Rectal smooth muscle tissue (tissue), 1 donor: ENCODE results near the gene PLCB4.

ENCODE experiments used
- H3K27ac ChIP-seq: one replicate; pipeline ENCODE4 v1.7.0; 2013; ENCODE audit warnings: low read depth, low read length, inconsistent platforms
- H3K27me3 ChIP-seq: one replicate; pipeline ENCODE4 v1.7.0; 2013; ENCODE audit warnings: low read length; ENCODE audit not compliant: control insufficient read depth, insufficient read depth
- H3K36me3 ChIP-seq: one replicate; pipeline ENCODE4 v1.7.0; 2013; ENCODE audit warnings: low read length; ENCODE audit not compliant: control insufficient read depth, insufficient read depth
- H3K4me1 ChIP-seq: one replicate; pipeline ENCODE4 v1.7.0; 2013; ENCODE audit warnings: low read length; ENCODE audit not compliant: control insufficient read depth, insufficient read depth
- H3K4me3 ChIP-seq: one replicate; pipeline ENCODE4 v1.7.0; 2013; ENCODE audit warnings: low read length
- H3K9ac ChIP-seq: one replicate; pipeline ENCODE4 v1.7.0; 2013; ENCODE audit warnings: low read length

Gene PLCB4

DNA sequence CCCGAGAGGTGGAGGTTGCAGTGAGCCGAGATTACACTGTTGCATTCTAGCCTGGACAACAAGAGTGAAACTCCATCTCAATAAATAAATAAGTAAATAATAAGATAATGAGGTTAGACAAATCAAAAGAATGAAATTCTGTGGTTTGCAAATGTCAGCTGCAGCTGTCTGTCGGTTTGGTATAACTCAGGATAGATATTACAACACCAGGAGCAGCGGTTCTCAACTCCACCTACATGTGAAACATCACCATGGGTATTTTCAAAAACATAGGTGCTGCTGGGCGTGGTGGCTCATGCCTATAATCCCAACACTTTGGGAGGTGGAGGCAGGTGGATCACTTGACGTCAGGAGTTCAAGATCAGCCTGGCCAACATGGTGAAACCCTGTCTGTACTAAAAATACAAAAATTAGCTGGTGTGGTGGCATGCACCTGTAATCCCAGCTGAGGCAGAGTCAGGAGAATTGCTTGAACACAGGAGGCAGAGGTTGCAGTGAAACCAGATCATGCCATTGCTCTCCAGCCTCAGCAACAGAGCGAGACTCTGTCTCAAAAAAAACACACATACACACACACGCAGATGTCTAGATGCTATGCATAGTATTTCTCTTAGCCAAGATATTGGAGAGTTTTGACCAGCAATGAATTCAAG, 319.4 kb downstream of the PLCB4 start:
- no peak overlapping the region for H3K9ac ChIP-seq
- H3K27ac ChIP-seq, result no peak overlapping the region
- H3K4me3 ChIP-seq, result no peak overlapping the region
- no peaks in the 10 kb centered on the region for H3K27me3 ChIP-seq
- no peaks in the 10 kb centered on the region for H3K36me3 ChIP-seq
- no peaks in the 10 kb centered on the region for H3K4me1 ChIP-seq

- Histone ChIP-seq H3K9ac (no peak overlapping the region), H3K27me3 (no peaks in the 10 kb centered on the region), H3K4me3 (no peak overlapping the region), H3K4me1 (no peaks in the 10 kb centered on the region), H3K36me3 (no peaks in the 10 kb centered on the region), H3K27ac (no peak overlapping the region)
Measured at GRCh38 chr20:9388813-9389161, 319.9 kb downstream of the PLCB4 start.

GRCh38 chr20:9389346-9389745, 320.5 kb downstream of the PLCB4 start:
- Histone ChIP-seq H3K4me1 (no peaks in the 10 kb centered on the region), H3K27me3 (no peaks in the 10 kb centered on the region), H3K36me3 (no peaks in the 10 kb centered on the region), H3K27ac (no peak overlapping the region), H3K4me3 (no peak overlapping the region), H3K9ac (no peak overlapping the region)

- Histone ChIP-seq H3K27me3 (no peaks in the 10 kb centered on the region), H3K4me1 (no peaks in the 10 kb centered on the region), H3K4me3 (no peak overlapping the region), H3K27ac (no peak overlapping the region), H3K36me3 (no peaks in the 10 kb centered on the region), H3K9ac (no peak overlapping the region)
Measured at GRCh38 chr20:9390441-9390840, 321.6 kb downstream of the PLCB4 start.

GRCh38 chr20:9392892-9393857, 324.3 kb downstream of the PLCB4 start:
- H3K36me3 ChIP-seq, result no peaks in the 10 kb centered on the region
- H3K4me3 ChIP-seq, result no peak overlapping the region
- H3K27ac ChIP-seq, result no peak overlapping the region

DNA sequence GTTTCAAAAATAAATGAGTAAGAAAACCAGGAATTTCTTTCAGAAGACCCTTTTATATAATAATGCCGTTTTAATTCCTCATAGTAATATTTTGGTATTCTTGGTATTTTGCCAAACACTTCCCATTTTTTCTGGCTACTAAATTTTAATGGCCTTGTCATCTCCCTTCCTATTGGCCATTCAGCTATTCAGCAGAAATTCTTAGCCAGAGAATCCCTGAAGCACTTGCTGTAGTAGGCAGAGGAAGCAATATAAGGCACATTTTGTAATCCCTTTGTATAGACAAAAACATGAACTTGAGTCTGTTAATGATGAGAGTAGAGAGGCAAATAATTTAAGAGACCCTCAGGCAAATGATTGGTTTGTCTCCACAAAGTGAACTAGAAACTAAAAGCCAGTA, 327.1 kb downstream of the PLCB4 start:
- Histone ChIP-seq H3K4me3 (no peak overlapping the region), H3K27ac (no peak overlapping the region), H3K27me3 (no peaks in the 10 kb centered on the region), H3K36me3 (no peaks in the 10 kb centered on the region), H3K9ac (no peak overlapping the region), H3K4me1 (no peaks in the 10 kb centered on the region)

More at GRCh38 chr20:9392892-9393857, 324.3 kb downstream of the PLCB4 start:
- Histone ChIP-seq H3K9ac (no peak overlapping the region), H3K4me1 (no peaks in the 10 kb centered on the region), H3K27me3 (no peaks in the 10 kb centered on the region)

GRCh38 chr20:9397928-9398327, 329.0 kb downstream of the PLCB4 start:
- Histone ChIP-seq H3K4me1 (no peaks in the 10 kb centered on the region), H3K27ac (no peak overlapping the region), H3K4me3 (no peak overlapping the region), H3K27me3 (no peaks in the 10 kb centered on the region), H3K36me3 (no peaks in the 10 kb centered on the region), H3K9ac (no peak overlapping the region)

GRCh38 chr20:9398882-9399281, 330.0 kb downstream of the PLCB4 start:
- H3K27me3 ChIP-seq, result no peaks in the 10 kb centered on the region
- H3K4me3 ChIP-seq, result no peak overlapping the region
- H3K4me1 ChIP-seq, result no peaks in the 10 kb centered on the region
- H3K36me3 ChIP-seq, result no peaks in the 10 kb centered on the region
- H3K9ac ChIP-seq, result no peak overlapping the region
- H3K27ac ChIP-seq, result no peak overlapping the region

DNA sequence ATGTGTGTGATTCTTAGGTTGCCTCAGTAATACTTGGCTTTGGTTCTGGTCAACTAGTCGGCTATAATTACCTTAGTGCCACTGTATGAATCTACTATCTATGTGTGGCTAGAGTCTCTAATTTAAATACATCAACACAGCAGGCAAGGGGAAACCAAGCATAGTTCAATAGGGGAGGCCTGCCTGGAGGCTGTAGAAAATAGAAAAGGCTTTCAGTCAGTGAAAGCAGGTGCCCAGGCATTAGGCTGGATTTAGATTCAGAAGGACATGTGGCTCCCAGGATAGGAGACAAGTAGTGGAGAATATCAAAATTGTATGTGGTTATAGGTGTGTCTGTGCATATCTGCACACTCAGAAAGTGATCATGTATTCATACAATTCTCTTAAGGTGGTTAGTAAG, 330.4 kb downstream of the PLCB4 start:
- H3K36me3 ChIP-seq, result no peaks in the 10 kb centered on the region
- H3K4me3 ChIP-seq, result no peak overlapping the region
- no peak overlapping the region for H3K27ac ChIP-seq
- H3K27me3 ChIP-seq, result no peaks in the 10 kb centered on the region
- no peak overlapping the region for H3K9ac ChIP-seq
- no peaks in the 10 kb centered on the region for H3K4me1 ChIP-seq

- no peaks in the 10 kb centered on the region for H3K27me3 ChIP-seq
- no peaks in the 10 kb centered on the region for H3K4me1 ChIP-seq
- H3K36me3 ChIP-seq, result no peaks in the 10 kb centered on the region
- no peak overlapping the region for H3K27ac ChIP-seq
- H3K9ac ChIP-seq, result no peak overlapping the region
- no peak overlapping the region for H3K4me3 ChIP-seq
Measured at GRCh38 chr20:9400171-9401025, 331.5 kb downstream of the PLCB4 start.

DNA sequence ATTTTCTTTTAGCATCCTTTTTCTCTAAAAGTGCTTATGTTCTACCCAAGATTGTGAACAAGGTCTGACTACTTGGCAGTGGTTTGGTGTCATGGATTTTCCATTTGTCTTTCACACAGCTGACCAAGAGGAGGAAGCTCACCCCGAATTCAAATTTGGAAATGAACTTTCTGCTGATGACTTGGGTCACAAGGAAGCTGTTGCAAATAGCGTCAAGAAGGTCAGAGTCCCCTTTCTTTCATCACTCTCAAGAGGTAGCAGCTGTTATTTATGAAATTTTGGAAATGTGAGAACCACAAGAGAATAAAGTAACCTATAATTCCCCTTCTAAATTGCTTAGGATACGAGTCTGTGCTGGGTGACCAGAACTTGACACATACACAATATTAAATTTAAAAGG, 332.5 kb downstream of the PLCB4 start:
- Histone ChIP-seq H3K4me1 (no peaks in the 10 kb centered on the region), H3K36me3 (no peaks in the 10 kb centered on the region), H3K4me3 (no peak overlapping the region)

GRCh38 chr20:9402141-9402540, 333.3 kb downstream of the PLCB4 start:
- Histone ChIP-seq H3K9ac (no peak overlapping the region), H3K4me3 (no peak overlapping the region), H3K36me3 (no peaks in the 10 kb centered on the region), H3K4me1 (no peaks in the 10 kb centered on the region), H3K27ac (no peak overlapping the region), H3K27me3 (no peaks in the 10 kb centered on the region)

More for the DNA sequence above, 332.5 kb downstream of the PLCB4 start:
- Histone ChIP-seq H3K9ac (no peak overlapping the region), H3K27me3 (no peaks in the 10 kb centered on the region), H3K27ac (no peak overlapping the region)
